Right forelimb (tissue), 1 donor: ENCODE results near the gene YWHAG.
"Not testable (repeated sequence)": the region's sequence is repeated elsewhere in the genome, so short reads cannot be mapped to it uniquely, and the experiment has no call there.

Source experiments
- DNase-seq: peaks from one replicate; pipeline ENCODE4 v3.0.0-alpha.2; 2018

Gene YWHAG

GRCh38 chr7:76358481-76359110, at the start of gene YWHAG:
Gene YWHAG, minus strand, starts transcription at chr7:76358991. Its CDS starts 183 bp downstream, at chr7:76358808.
- DNase-seq, result peak; percentile 98

DNA sequence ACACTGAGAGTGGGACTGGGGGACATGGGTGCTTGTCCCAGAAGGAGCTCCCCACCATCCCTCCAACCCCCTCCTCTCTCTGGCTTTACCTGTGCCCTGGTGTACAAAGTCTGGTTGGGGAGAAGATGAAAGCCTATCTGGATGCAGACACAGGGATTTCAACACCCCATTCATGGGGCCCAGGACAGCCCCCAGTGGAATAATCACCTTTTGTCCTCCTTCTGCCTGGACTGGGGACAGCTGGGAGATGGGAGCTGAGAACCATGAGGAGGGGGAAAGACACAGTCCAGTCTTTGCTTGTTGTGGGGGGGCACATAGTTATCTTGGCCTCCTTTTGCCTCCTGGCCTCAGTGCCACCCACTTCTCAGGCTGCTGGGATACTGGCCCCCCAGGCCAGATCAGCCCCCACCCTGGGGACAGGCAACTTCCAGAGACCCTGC, 49.4 kb upstream of the YWHAG start:
- no peak for DNase-seq

DNA sequence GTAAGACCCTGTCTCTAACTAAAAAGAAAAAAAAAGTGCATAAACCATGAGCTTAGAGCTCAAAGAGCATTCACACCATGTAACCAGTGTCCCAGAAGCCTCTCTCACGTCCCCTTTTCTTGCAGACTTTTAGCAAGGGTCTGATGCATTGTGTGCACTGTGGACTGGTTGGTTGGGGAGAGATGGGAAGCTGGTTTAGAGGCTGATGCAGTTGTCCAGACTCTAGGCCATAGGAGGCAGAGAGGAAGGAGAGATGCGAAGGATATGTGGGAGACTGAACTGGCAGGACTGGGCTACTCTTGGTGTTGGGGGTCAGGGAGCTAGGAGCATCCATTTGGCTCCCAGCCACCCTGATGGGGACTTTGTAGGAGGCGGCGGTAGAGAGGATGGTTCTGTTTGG, 48.9 kb upstream of the YWHAG start:
- no peak for DNase-seq

DNA sequence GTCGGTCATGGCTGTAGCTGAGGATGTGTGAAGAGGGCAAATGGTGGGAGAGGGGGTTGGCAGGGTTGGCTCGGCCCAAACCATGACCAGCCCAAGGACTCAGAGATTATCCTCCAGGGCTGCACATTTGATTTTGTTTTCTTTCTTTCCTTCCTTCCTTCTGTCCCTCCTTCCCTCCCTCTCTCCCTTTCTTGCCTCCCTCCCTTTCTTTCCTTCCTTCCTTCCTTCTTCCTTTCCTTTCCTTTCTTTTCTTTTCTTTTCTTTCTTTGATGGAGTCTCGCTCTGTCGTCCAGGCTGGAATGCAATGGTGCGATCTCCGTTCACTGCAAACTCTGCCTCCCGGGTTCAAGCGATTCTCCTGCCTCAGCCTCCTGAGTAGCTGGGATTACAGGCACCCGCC, 46.9 kb upstream of the YWHAG start:
- no peak for DNase-seq

- no peak for DNase-seq
Observed at GRCh38 chr7:76403780-76404494, 45.1 kb upstream of the YWHAG start.

GRCh38 chr7:76403097-76403496, 44.3 kb upstream of the YWHAG start:
- not testable (repeated sequence) for DNase-seq

DNA sequence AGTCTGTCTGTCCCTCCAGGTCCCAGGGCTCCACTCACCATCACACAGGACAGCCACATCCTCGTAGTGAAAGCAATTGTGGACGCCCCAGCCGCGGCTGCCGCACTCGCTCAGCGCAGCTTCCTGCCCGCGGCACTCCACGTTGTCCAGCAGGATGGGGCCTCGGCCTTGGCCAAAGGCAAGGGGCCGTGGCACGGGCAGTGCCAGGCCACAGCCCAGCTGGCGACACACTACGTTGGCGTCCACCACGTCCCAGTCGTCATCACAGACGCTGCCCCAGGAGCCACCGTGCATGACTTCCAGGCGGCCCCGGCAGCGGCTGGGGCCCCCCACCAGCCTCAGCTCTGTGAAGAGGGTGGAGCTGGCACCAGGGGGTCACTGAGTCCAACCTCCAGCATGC, 41.5 kb upstream of the YWHAG start:
- no peak for DNase-seq

GRCh38 chr7:76397409-76398183, 38.8 kb upstream of the YWHAG start:
- DNase-seq, result peak; percentile 81

GRCh38 chr7:76396864-76397263, 38.1 kb upstream of the YWHAG start:
- no peak for DNase-seq

GRCh38 chr7:76395965-76396726, 37.4 kb upstream of the YWHAG start:
- DNase-seq, result no peak

GRCh38 chr7:76395605-76395964, 36.8 kb upstream of the YWHAG start:
- DNase-seq, result not testable (repeated sequence)

- no peak for DNase-seq
Observed at GRCh38 chr7:76394957-76395356, 36.2 kb upstream of the YWHAG start.

DNA sequence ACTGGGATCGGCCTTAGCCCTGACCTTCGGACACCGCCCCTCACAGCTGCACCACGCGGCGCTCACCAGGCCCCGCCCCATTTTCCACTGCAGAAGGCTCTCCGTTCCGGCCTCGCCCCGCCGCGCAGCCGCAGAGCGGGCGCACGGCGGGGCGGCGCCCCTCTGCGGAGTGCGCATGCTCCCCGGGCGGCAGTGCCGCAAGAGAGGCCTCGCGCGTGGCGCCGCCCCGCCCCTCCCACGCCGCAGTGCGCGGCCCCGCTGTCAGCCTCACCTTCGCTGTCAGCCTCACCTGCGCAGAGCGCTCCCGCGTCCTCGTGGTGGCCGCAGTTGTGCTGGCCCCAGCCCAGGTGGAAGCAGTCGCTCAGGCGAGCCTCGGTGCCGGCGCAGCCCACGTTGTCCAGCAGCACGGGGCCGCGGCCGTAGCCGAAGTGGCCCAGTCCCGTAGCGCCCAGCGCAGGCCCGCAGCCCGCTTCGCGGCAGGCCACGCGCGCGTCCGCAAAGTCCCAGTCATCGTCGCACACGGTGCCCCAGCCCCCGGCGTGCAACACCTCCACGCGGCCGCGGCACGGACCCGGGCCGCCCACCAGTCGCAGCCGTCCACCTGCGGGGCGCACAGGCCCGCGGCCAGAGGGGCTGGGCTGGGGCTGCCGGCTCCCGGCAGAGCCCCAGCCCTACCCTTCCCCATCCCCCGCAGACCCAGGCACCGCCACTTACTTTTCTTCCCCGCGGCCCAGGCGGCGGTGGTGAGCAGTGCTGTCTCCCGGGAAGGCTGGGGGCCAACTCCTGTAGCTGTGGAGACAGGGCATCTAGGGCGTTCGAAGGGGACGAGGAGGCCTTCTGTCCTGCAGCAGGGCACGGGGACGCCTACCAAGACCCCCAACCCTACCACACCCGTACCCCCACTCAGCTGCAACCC, 34.6 kb upstream of the YWHAG start:
- DNase-seq, result peak; percentile 95

- DNase-seq, result no peak
Observed at GRCh38 chr7:76392531-76393115, 33.8 kb upstream of the YWHAG start.

DNA sequence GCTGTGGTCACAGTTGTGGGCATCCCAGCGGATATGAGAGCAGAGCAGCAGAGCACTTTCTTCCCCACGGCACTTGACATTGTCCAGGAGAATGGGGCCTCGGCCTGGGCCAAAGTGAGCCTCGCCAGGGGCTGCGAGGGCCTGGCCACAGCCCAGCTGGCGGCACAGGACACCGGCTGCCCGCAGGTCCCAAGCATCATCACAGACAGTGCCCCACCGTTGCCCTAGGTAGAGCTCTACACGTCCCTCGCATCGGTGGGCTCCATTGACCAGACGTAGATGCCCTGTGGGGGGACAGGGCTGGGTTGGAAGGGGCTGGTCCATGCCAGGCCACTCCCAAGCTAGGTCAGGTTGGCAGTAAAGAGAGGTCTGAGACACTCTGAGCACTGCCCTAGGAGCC, 31.3 kb upstream of the YWHAG start:
- no peak for DNase-seq

GRCh38 chr7:76387789-76388188, 29.0 kb upstream of the YWHAG start:
- not testable (repeated sequence) for DNase-seq

- no peak for DNase-seq
Observed at GRCh38 chr7:76386691-76387260, 28.0 kb upstream of the YWHAG start.

DNA sequence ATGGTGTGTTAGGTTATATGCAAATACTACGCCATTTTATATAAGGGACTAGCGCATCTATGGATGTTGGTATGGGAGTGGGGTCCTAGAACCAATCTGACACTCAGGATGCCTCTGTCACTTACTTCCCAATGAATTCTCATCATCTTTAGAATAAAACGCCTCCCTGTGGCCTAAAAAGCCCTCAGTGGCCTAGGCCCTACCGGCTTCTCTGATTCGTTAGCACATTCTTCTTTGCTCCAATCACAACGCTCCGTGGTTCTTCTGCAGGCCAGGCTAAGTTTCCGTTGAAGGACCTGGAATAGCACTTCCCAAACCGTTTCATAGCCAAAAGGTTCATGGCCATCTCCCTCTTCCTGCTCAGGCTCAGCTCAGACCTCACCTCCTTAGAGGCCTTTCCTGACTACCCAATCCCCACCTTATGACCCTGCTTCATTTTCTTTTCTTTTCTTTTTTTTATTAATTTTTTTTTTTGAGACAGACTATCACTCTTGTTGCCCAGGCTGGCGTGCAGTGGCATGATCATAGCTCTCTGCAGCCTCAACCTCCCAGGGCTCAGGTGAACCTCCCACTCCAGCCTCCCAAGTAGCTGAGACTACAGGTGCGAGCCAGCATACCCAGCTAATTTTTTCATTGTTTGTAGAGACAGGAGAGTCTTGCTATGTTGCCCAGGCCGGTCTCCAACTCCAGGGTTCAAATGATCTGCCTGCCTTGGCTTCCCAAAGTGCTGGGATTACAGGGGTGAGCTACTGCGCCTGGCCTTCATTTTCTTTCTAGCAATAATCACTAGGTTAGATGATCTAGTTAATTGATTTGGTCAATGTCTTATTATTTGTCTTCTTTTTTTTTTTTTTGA, 24.5 kb upstream of the YWHAG start:
- DNase-seq, result no peak

- no peak for DNase-seq
Observed at GRCh38 chr7:76381814-76382213, 23.0 kb upstream of the YWHAG start.

DNA sequence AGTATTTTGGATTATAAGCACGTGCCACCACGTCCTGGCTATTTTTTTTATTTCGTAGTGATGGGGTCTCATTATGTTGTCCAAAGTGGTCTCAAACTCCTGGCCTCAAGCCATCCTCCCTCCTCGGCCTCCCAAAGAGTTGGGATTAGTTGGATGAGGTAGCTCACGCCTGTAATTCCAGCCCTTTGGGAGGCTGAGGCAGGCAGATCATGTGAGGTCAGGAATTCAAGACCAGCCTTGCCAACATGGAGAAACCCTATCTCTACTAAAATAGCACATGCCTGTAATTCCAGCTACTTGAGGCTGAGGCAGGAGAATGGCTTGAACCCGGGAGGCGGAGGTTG, 21.8 kb upstream of the YWHAG start:
- DNase-seq, result no peak
